NCI-H524 (cell line): ENCODE measurements around the gene ANXA11.
"Not testable (repeated sequence)": the region's sequence is repeated elsewhere in the genome, so short reads cannot be mapped to it uniquely, and the experiment has no call there.

Source experiments
- DNase-seq, 2 experiments: peaks; one replicate each; lab custom pipeline; 2025; lab: John Stamatoyannopoulos, UW

The ANXA11 gene

GRCh38 chr10:80210259-80210658, 4.9 kb upstream of the ANXA11 start:
- DNase-seq: no peak

GRCh38 chr10:80207768-80208370, 2.5 kb upstream of the ANXA11 start:
- no peak for DNase-seq

DNA sequence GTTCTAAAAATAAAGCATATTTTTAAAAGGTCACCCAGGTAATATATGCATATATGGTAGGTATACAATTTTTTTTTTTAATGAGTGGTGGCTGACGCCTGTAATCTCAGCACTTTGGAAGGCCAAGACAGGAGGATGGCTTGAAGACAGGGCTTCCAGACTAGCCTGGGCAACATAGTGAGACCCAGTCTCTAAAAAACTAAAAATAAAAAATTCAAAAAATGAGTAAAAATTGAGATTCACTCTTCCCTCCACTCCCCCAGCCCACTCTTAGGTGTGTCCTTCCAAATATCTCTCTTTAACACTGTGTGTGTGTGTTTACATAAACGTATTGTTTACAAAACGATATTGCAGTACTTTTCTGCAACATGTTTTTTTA, 929 bp upstream of the ANXA11 start:
- DNase-seq: no peak

DNA sequence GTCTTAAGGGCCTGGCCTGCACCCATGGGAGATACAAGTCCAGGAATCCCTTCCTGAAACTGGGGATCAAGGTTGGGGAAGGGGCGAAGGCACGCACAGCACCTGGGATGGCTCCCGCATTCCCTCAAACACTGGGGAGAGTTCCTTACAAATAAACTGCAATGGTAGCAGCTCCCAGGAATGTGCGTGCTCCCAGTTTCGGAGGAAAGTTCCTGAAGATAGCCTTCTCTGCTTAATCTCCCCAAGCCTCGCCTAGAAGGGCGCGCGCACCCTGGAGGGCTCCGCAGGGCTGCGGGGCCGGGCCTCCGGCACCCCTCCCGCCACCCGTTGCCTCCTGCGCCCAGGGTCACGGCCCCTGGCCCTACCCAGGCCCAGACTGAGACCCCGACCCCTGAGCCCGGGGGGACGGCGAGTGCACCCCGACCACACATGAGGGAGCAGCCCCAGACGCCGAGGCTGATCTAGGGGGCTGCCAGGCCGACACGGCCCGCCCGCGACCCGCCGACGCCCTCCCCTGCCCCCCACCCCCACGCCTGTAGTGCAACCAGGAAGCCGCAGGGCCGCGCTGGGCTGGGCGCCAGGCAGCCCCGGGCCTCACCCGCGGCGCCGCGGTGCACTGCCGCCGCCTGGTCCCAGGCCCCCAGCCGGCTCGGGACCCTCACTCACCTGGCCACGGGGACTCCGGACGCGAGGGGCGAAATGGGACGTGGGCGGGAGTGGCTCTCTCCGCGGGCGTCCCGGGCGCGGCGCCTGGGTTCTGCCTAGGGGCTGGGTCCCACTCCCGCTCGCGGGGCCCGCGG, 460 bp downstream of the ANXA11 start:
- DNase-seq: no peak

- DNase-seq: no peak
These were observed 1.3 kb downstream of the ANXA11 start for GRCh38 chr10:80203835-80204676.

GRCh38 chr10:80202934-80203834, 2.2 kb downstream of the ANXA11 start:
- peak in 1 of 2 experiments; percentile 32 for DNase-seq

DNA sequence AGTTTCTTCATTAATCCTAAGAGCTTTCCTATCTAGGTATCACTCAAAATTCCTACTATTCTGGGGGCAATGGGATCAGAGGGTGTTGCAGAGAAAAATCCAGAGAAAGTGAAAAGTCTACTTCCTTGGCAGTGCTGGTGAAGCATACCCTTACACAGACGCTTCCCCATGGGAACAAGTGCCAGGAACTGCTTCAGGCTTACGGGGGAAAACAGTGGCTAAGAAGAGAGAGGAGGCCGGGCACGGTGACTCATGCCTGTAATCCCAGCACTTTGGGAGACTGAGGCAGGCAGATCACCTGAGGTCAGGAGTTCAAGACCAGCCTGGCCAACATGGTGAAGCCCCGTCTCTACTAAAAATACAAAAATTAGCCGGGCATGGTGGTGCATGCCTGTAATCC, 2.8 kb downstream of the ANXA11 start:
- not testable (repeated sequence) for DNase-seq

DNA sequence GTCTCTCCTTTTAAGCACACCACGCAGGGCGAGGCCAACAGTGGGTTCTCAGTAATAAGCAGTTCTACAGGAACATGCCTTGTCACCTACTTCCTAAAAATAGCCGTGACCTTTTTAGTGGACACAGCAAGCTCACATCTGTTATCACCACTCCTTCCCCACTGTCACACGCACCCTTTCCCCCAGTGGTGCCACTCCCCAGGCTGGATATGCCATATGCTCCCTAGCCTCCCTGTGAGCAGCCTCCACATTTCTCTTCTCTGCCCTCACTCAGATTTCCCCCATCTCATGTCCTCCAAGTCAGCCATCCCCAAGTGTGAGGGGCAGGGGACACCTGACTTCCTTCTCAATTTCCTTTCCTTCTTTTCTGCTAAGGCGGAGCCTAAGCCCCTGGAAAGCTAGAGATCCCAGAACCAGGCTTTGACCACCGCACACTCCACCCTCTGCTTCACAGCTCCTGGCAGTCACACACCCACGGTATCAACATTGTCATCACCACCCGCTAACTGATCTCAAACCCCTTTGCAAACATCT, 3.7 kb downstream of the ANXA11 start:
- no peak for DNase-seq

GRCh38 chr10:80200687-80201086, 4.7 kb downstream of the ANXA11 start:
- no peak for DNase-seq

GRCh38 chr10:80200259-80200658, 5.1 kb downstream of the ANXA11 start:
- DNase-seq: no peak

DNA sequence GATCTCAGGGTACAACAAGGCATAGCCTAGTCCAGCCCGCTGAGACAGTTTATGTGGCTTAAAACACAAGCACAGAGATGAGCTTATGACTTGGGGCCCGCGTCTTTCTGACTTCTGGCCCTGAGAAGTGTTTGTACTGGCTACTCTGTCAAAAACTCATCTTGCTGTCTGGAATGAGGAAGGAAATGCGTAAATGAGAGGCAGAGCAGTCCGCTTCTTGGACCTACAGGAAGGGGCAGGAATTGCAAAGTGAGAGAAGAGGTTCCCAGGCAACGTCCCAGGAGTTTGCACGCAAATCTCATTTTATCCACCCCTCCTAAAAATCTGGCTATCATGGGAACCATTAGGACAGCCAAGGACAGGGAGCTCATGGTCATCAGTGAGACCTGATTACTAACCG, 5.5 kb downstream of the ANXA11 start:
- no peak for DNase-seq

- DNase-seq: no peak
These were observed 7.1 kb downstream of the ANXA11 start for GRCh38 chr10:80197972-80198916.

GRCh38 chr10:80196950-80197315, 8.4 kb downstream of the ANXA11 start:
- DNase-seq: no peak

DNA sequence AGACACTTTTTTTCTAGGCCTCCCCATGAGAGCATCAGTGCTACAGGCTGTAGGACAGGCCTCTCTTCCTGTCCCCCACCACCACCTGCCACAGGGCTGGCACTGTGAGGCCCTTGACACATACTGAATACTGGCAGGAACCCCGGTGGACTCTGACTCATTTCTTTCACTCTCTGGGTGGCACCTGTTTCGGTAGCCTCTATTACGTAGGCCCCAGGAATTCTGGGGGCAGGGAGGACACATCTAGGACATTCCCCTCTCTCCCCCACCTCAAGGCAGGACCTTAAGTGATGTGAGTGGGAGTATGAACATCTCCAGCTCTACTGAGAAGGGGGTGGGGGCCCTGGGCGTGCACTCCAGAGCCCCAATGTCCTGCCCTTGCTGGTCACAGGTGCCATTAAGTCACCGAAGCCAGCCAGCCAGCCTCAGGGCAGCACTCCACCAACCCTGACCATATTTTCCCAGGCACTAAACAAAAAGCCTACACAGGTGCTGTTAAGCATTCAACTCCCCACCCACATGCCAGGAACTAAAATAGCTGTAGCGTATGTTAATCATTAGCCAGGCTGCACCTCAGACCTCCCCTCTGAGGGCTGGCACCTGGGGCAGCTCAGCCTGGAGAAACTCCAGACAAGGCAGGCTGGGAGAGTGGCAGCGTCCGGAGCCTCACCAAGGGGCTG, 8.9 kb downstream of the ANXA11 start:
- no peak for DNase-seq

DNA sequence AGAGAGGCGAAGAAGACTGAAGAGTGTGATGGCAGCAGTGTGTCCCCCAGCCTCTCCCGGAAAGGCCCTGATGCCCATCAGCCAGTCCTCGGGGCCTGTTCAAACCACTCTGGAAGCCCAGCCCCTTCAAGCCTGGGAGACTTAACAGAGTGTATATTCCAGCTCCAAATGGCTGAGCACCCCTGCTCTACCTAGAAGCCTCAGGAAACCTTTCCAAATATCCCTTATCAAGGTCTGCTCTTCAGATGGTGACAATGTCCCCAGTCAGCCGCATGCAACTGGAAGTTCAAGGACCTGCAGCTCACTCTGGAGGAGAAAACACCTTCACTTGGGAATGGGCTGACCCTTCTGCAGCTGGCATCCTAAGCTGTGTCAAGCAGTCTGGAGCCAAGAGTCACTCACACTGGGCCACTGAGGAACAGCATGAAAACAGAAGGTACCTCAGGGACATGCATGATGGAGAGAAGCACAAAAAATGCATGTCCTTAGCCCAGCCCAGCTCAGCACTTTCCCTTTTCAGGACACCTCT, 10.2 kb downstream of the ANXA11 start:
- DNase-seq: no peak

GRCh38 chr10:80194373-80195045, 10.8 kb downstream of the ANXA11 start:
- no peak for DNase-seq

GRCh38 chr10:80192553-80192952, 12.8 kb downstream of the ANXA11 start:
- no peak for DNase-seq

GRCh38 chr10:80191589-80192270, 13.6 kb downstream of the ANXA11 start:
- no peak for DNase-seq
